ENCODE results near the gene FFAR2. TPM values are rescaled to one million over a fixed set of nuclear protein-coding genes. Genes with fewer than 3 reads are reported as not detected.

The FFAR2 gene
- total RNA-seq, 4 donors from 2014 or later = 0.29 to 0.64 (median 0.30) TPM; not detected in 1

DNA sequence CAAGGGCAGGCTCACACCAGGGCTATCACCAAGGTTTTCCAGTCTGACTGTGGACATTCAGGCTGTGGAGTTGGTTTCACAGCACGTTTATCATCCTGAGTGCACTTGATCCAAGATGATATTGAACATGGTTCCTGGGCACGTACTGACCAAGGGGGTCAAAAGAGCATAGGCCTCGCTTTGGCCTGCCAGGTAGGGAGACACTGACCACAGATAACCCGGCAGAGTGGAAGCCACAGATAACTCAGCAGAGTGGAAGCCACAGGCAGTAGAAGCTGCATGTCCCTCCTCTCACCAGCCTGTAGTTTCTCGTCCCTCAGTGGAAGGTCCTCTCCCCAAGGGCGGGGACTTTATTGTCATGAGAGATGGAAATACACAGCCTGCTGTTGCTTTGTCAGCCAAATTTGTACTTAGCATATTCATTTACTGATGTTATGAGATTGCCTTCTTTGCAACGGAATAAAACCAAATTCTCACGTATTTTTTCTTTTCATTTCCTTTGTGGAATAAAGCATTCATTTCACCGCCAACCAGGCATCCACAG is 51.0 kb downstream of the FFAR2 start:
- H3K4me3 ChIP-seq = peak overlapping the region; percentile 38
- H3K4me1 ChIP-seq = peaks cover 32% of the 10 kb centered on the region
- TF ChIP-seq, protein P1, sequence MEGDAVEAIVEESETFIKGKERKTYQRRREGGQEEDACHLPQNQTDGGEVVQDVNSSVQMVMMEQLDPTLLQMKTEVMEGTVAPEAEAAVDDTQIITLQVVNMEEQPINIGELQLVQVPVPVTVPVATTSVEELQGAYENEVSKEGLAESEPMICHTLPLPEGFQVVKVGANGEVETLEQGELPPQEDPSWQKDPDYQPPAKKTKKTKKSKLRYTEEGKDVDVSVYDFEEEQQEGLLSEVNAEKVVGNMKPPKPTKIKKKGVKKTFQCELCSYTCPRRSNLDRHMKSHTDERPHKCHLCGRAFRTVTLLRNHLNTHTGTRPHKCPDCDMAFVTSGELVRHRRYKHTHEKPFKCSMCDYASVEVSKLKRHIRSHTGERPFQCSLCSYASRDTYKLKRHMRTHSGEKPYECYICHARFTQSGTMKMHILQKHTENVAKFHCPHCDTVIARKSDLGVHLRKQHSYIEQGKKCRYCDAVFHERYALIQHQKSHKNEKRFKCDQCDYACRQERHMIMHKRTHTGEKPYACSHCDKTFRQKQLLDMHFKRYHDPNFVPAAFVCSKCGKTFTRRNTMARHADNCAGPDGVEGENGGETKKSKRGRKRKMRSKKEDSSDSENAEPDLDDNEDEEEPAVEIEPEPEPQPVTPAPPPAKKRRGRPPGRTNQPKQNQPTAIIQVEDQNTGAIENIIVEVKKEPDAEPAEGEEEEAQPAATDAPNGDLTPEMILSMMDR (IDR thresholded peaks at IDR 0.05) = no peak
- no peak for TF ChIP-seq POLR2A (IDR thresholded peaks at IDR 0.05)
- TF ChIP-seq EP300 (IDR thresholded peaks at IDR 0.05) = no peak
- no peak for TF ChIP-seq POLR2AphosphoS5 (IDR thresholded peaks at IDR 0.05)
- DNase-seq (ENCODE audit: low spot score in 2 of 2) = no peak
- no peaks in the 10 kb centered on the region for H3K36me3 ChIP-seq
- H3K27ac ChIP-seq = peak overlapping the region; percentile 83
- 60% methylated on average over 9 of the region's 9 CpGs for WGBS
- H3K27me3 ChIP-seq = no peaks in the 10 kb centered on the region
- H3K9me3 ChIP-seq = no peaks in the 10 kb centered on the region

DNA sequence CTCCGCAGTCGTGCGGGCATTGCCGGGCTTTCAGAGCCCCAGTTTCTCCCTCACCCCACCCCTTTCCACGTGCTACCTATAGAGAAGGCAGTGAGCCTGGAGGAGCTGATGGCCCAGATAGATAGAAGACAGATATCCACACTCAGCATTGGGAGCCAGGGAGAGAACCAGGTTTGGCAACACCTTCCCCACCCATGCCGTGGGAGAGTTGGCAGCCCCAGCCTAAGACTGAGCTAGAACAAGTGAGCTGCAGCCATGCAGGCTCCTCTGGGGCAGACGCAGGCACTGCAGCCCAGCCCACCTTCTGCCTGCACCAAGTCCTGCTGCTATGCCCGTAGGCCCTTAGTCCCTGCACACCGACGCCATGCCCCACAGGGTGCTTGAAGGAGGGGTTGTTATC is 52.6 kb downstream of the FFAR2 start:
- Histone ChIP-seq H3K36me3 (no peaks in the 10 kb centered on the region), H3K27ac (peak overlapping the region; percentile 83), H3K4me3 (peak overlapping the region; percentile 38), H3K4me1 (peaks cover 16% of the 10 kb centered on the region), H3K9me3 (no peaks in the 10 kb centered on the region), H3K27me3 (no peaks in the 10 kb centered on the region)
- TF ChIP-seq POLR2A (IDR thresholded peaks at IDR 0.05) = no peak
- peak in 1 of 3 donors; percentile 28 for TF ChIP-seq POLR2AphosphoS5 (IDR thresholded peaks at IDR 0.05)
- 64% methylated on average over 8 of the region's 10 CpGs for WGBS
- no peak for DNase-seq (ENCODE audit: low spot score in 2 of 2)

Other genes with a start within 250 kb of the FFAR2 start
- not detected for gene FAM187B, start 219.5 kb upstream of the FFAR2 start, total RNA-seq
- gene LSR, start 199.3 kb upstream of the FFAR2 start, total RNA-seq = 100 to 1,000 TPM in 1 of 4 donors, 10 to 100 TPM in 3; 67.4 to 105 (median 80.8) TPM
- gene USF2, start 179.3 kb upstream of the FFAR2 start, total RNA-seq = 100 to 1,000 TPM; 111 to 178 (median 122) TPM
- gene HAMP, start 165.7 kb upstream of the FFAR2 start, total RNA-seq = 1 to 10 TPM in 2 of 4 donors, not detected in 2; 1.4 to 1.5 TPM
- not detected for gene MAG, start 156.1 kb upstream of the FFAR2 start, total RNA-seq
- gene CD22, start 119.1 kb upstream of the FFAR2 start, total RNA-seq = not detected
- gene FFAR1, start 100.4 kb upstream of the FFAR2 start, total RNA-seq = not detected
- gene FFAR3, start 89.8 kb upstream of the FFAR2 start, total RNA-seq = not detected
- gene GPR42, start 77.2 kb upstream of the FFAR2 start, total RNA-seq = not detected
- gene KRTDAP, start 42.2 kb downstream of the FFAR2 start, total RNA-seq = over 10,000 TPM in 2 of 4 donors, 1,000 to 10,000 TPM in 2; 1,056 to 12,237 (median 8,197) TPM
- 1,000 to 10,000 TPM; 2,237 to 6,229 (median 5,437) TPM for gene DMKN, start 65.4 kb downstream of the FFAR2 start, total RNA-seq
- gene SBSN, start 80.1 kb downstream of the FFAR2 start, total RNA-seq = 1,000 to 10,000 TPM in 3 of 4 donors, 100 to 1,000 TPM in 1; 308 to 1,594 (median 1,430) TPM
- gene GAPDHS, start 85.2 kb downstream of the FFAR2 start, total RNA-seq = 1 to 10 TPM; 4.1 to 8.4 (median 6.4) TPM
- 100 to 1,000 TPM in 3 of 4 donors, 10 to 100 TPM in 1; 67.5 to 158 (median 118) TPM for gene TMEM147, start 97.4 kb downstream of the FFAR2 start, total RNA-seq
- not detected for gene ATP4A, start 115.4 kb downstream of the FFAR2 start, total RNA-seq
- not detected for gene PMIS2, start 137.9 kb downstream of the FFAR2 start, total RNA-seq
- 10 to 100 TPM; 14.9 to 18.4 (median 16.4) TPM for gene HAUS5, start 164.5 kb downstream of the FFAR2 start, total RNA-seq
- gene RBM42, start 180.8 kb downstream of the FFAR2 start, total RNA-seq = 10 to 100 TPM; 45.1 to 75.9 (median 65.0) TPM
- 1 to 10 TPM; 1.0 to 4.0 (median 1.9) TPM for gene ETV2, start 193.5 kb downstream of the FFAR2 start, total RNA-seq
- gene COX6B1, start 200.1 kb downstream of the FFAR2 start, total RNA-seq = 100 to 1,000 TPM; 449 to 756 (median 626) TPM
- gene UPK1A, start 218.3 kb downstream of the FFAR2 start, total RNA-seq = 1 to 10 TPM; 1.5 to 8.3 (median 5.6) TPM

All from suprapubic skin (tissue), 4 donors.